HG03469 (cell line): ENCODE measurements around the gene GTPBP2.

Source experiments
- ATAC-seq: cut with Tn5 transposase; IDR thresholded peaks from one replicate; pipeline ENCODE4 v1.9.1; 2021; ENCODE audit warnings: mild to moderate bottlenecking, moderate library complexity, moderate number of reproducible peaks; ENCODE audit not compliant: unreplicated experiment

The GTPBP2 gene

GRCh38 chr6:43579171-43579570 lies 49.9 kb downstream of the GTPBP2 start:
- no peak for ATAC-seq

GRCh38 chr6:43578748-43579147 lies 50.3 kb downstream of the GTPBP2 start:
- no peak for ATAC-seq

GRCh38 chr6:43575772-43576551 lies 53.1 kb downstream of the GTPBP2 start, which contains the start of the genes POLH and XPO5:
Gene POLH (plus strand): TSS chr6:43576185. CDS start chr6:43582320, 6,135 bp downstream.
Gene XPO5 (minus strand): TSS chr6:43576038. CDS start chr6:43575864, 174 bp downstream.
- peak; percentile 50 for ATAC-seq

- no peak for ATAC-seq
These were observed 53.8 kb downstream of the GTPBP2 start for GRCh38 chr6:43575105-43575771.

GRCh38 chr6:43572015-43572414 lies 57.0 kb downstream of the GTPBP2 start:
- ATAC-seq = no peak

- no peak for ATAC-seq
These were observed 58.1 kb downstream of the GTPBP2 start for GRCh38 chr6:43570876-43571441.
